Mucosa of descending colon (tissue), 3 donors: ENCODE data around the gene TNNC2. TPM values are rescaled to one million over a fixed set of nuclear protein-coding genes. Genes with fewer than 3 reads are reported as not detected.

ENCODE experiments used
- ATAC-seq: fragments of 200-7000 bp; cut with Tn5 transposase; one replicate; pipeline ENCODE4 v1.9.1; 2020; ENCODE audit warnings: mild to moderate bottlenecking, moderate library complexity
- DNase-seq, 3 donors: peaks; one replicate each; pipeline ENCODE4 v3.0.0-alpha.2; 2020
- H3K36me3 ChIP-seq: fragments of 200-600 bp; one replicate; pipeline ENCODE4 v1.8.0; 2021; ENCODE audit warnings: low read depth, mild to moderate bottlenecking
- H3K4me1 ChIP-seq: fragments of 200-600 bp; one replicate; pipeline ENCODE4 v1.8.0; 2021; ENCODE audit warnings: low read depth, mild to moderate bottlenecking
- H3K4me3 ChIP-seq: fragments of 200-600 bp; one replicate; pipeline ENCODE4 v1.8.0; 2021; ENCODE audit warnings: mild to moderate bottlenecking
- H3K9me3 ChIP-seq: fragments of 200-600 bp; one replicate; pipeline ENCODE4 v1.8.0; 2021; ENCODE audit warnings: mild to moderate bottlenecking
- intact Hi-C, 2 donors: fragments of 100-400 bp; cut with DNase I in 1 of 2; cut with micrococcal nuclease in 1 of 2; formaldehyde crosslinking; loops; one replicate each; pipeline versions ENCODE4 v1.11.0 to v1.11.1; 2022; cut with DNase I, micrococcal nuclease
- total RNA-seq, 3 donors: library from RNA; stranded (reverse); fragmentation: NEBNext Ultra II Directional in 2 of 3; extraction: Animal tissue kit (Norgen Biotek cat#: 25700) in 2 of 3; gene quantifications; one replicate each; pipeline versions ENCODE4 v1.2.1 to v1.2.4, GENCODE V29; 2021 to 2023
- TF ChIP-seq, protein P1 (sequence below): fragments of 200-600 bp; IDR thresholded peaks from one replicate; pipeline ENCODE4 v1.8.0; 2022; ENCODE audit warnings: antibody characterized with exemption, mild to moderate bottlenecking
- donor health status: DM: no; HTN: no; CAD: no; lungs with moderate emphysema.
- donor health status: DM: no; HTN: no; CAD: no.
- donor health status: DM: no; HTN: yes; CAD: no.

Gene TNNC2
- total RNA-seq, 3 donors from 2014 or later, result 2.1 to 5.4 (median 3.1) TPM

DNA sequence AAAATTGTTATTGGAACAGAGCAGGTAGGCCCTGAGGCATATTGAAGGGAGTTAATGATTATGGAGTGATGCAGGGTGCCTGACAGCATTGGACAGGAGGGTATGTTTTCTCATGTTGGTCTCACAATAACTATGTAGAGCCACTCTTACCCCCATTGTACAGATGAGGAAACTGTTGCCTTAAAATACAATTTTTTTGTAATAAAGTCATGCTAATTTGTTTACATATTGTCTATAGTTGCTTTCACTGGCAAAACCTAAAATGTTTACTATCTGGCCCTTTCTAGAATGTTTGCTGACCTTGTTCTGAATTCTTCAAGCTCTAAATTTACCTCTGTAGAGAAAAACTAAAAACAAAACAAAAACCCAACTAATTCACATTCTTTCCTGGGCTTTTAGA, 24.4 kb upstream of the TNNC2 start:
- intact Hi-C loops, result no loop called here
- no peak for DNase-seq
- no peaks in the 10 kb centered on the region for H3K36me3 ChIP-seq

DNA sequence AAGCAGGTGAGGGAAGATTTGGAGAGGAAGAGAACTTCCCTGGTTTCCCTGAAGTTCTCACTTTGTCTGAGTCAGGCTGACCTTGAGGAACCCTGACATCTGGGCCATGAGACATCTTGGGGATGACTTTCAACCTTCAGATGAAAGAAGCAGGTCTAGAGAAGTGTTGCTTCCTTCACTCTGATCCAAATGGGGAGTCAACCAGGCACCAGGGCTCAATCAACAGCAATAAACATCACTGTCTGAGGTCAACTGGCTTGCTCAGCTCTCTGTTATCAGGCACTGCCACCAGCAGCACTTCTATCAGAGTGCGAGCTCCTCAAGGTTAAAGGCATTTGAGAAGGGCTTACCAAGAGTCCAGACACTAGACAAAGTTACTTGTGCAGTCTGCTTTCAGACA, 23.8 kb upstream of the TNNC2 start:
- peaks cover 7% of the 10 kb centered on the region for H3K4me1 ChIP-seq

More for the DNA sequence above, 24.4 kb upstream of the TNNC2 start:
- H3K4me1 ChIP-seq, result peaks cover 12% of the 10 kb centered on the region
- no peak overlapping the region for H3K4me3 ChIP-seq
- ATAC-seq, result no peak
- H3K9me3 ChIP-seq, result no peaks in the 10 kb centered on the region
- TF ChIP-seq, protein P1, sequence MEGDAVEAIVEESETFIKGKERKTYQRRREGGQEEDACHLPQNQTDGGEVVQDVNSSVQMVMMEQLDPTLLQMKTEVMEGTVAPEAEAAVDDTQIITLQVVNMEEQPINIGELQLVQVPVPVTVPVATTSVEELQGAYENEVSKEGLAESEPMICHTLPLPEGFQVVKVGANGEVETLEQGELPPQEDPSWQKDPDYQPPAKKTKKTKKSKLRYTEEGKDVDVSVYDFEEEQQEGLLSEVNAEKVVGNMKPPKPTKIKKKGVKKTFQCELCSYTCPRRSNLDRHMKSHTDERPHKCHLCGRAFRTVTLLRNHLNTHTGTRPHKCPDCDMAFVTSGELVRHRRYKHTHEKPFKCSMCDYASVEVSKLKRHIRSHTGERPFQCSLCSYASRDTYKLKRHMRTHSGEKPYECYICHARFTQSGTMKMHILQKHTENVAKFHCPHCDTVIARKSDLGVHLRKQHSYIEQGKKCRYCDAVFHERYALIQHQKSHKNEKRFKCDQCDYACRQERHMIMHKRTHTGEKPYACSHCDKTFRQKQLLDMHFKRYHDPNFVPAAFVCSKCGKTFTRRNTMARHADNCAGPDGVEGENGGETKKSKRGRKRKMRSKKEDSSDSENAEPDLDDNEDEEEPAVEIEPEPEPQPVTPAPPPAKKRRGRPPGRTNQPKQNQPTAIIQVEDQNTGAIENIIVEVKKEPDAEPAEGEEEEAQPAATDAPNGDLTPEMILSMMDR, result no peak

DNA sequence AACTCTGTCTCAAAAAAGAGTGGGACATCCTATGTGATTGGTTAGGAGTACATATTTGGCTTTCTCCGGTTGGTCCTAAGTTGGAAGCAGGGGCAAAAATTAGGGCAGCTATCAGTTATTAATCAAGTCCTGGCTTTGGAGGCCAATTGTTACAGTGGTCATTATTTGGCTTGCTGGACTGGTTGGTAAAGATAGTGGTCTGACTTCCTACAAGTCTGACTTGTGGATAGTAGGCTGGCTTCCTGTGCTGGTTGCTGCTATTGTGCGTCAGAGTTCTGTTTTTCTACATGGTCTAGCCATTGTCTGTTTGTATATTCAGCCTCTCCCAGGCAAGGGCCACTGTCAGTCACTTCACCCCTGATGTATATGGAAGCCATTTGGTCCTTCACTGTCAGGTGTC, 23.1 kb upstream of the TNNC2 start:
- ATAC-seq (no peak), DNase-seq (no peak)
- Histone ChIP-seq H3K36me3 (no peaks in the 10 kb centered on the region), H3K9me3 (no peaks in the 10 kb centered on the region), H3K4me1 (no peaks in the 10 kb centered on the region), H3K4me3 (no peak overlapping the region)
- TF ChIP-seq, protein P1, result no peak
- intact Hi-C loops, result no loop called here

More for the DNA sequence above, 23.8 kb upstream of the TNNC2 start:
- Histone ChIP-seq H3K4me3 (no peak overlapping the region), H3K9me3 (no peaks in the 10 kb centered on the region), H3K36me3 (no peaks in the 10 kb centered on the region)
- intact Hi-C loops, result no loop called here
- DNase-seq (no peak), ATAC-seq (no peak)
- TF ChIP-seq, protein P1, result no peak

DNA sequence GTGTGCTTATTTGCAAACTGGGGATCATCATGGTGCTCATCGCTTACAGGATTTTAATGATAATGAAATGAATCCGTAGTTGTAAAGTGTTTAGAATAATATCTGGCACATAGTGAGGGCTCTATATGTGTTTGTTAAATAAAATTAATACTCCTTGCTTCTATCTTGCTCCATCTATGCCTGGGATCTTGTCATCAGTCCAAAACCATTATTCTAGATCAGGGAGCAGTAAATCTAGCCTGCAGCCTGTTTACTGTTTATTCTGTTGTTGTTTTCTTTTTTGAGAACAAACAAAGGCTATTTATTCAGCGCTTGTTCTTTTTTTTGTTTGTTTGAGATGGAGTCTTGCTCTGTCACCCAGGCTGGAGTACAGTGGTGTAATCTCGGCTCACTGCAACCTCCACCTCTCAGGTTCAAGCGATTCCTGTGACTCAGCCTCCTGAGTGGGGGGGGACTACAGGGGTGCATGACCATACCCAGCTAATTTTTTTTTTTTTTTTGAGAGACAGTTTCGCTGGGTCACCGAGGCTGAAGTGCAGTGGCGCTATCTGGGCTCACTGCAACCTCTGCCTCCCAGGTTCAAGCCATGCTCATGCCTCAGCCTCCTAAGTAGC, 22.0 kb upstream of the TNNC2 start:
- Histone ChIP-seq H3K4me1 (no peaks in the 10 kb centered on the region), H3K9me3 (no peaks in the 10 kb centered on the region), H3K4me3 (no peak overlapping the region), H3K36me3 (no peaks in the 10 kb centered on the region)
- DNase-seq, result no peak
- TF ChIP-seq, protein P1, result no peak
- ATAC-seq, result no peak
- intact Hi-C loops, result no loop called here

DNA sequence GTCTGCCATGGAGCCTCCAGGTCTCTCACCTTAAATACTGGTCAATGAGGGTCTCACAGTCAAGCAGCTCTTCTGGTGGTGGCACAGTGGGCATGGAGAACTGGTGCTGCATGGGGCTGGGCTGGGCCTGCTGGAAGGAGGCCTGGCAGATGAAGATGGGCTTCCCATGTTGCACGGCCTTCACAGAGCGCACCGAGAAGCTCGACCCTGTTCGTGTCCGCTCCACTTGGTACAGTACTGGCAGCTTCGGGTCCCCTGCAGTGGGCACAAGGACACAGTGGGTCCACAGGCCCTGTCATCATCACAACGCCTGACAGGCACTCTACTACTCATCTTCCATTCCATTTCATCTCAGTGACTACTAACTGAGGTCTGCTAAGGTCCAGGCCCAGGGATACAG, 21.3 kb upstream of the TNNC2 start:
- H3K4me3 ChIP-seq, result no peak overlapping the region
- no peak for DNase-seq
- ATAC-seq, result no peak
- TF ChIP-seq, protein P1, result no peak
- intact Hi-C loops, result no loop called here
- no peaks in the 10 kb centered on the region for H3K4me1 ChIP-seq
- no peaks in the 10 kb centered on the region for H3K36me3 ChIP-seq
- H3K9me3 ChIP-seq, result no peaks in the 10 kb centered on the region

DNA sequence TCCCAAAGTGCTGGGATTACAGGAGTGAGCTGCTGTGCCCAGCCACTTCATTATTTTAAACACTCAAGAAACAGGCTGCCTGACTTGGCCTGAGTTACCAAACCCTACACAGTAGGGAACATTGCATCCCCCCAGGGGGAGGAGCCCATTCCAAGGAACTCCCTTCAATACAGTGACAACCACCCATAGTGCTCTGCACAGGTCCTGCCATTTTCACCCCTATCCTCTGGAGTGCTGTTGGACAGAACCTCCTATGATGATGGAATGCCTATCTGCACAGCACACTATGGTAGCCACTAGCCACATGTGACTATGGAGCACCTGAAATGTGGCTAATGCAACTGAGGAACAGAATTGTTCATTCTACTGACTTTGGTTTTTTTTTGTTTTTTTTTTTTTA, 18.3 kb upstream of the TNNC2 start:
- no peaks in the 10 kb centered on the region for H3K36me3 ChIP-seq
- no peaks in the 10 kb centered on the region for H3K9me3 ChIP-seq
- ATAC-seq, result no peak
- no peaks in the 10 kb centered on the region for H3K4me1 ChIP-seq
- TF ChIP-seq, protein P1, result no peak
- intact Hi-C loops, result no loop called here
- H3K4me3 ChIP-seq, result no peak overlapping the region
- no peak for DNase-seq
